ENCODE data around the gene LNPK. TPM values are rescaled to one million over a fixed set of nuclear protein-coding genes. Genes with fewer than 3 reads are reported as not detected.
"Not testable (repeated sequence)": the region's sequence is repeated elsewhere in the genome, so short reads cannot be mapped to it uniquely, and the experiment has no call there.

Gene LNPK
- total RNA-seq, 1 donor = 55.0 TPM

- Histone ChIP-seq H3K4me2 (ENCODE audit: insufficient read depth, low read length) (no peak overlapping the region), H3K27me3 (ENCODE audit: insufficient read depth, low read length) (no peaks in the 10 kb centered on the region), H2AFZ (ENCODE audit: low read length) (no peak overlapping the region), H3K4me1 (ENCODE audit: insufficient read depth, low read length) (no peaks in the 10 kb centered on the region), H3K79me2 (ENCODE audit: insufficient read depth, low read length) (no peaks in the 10 kb centered on the region), H3K9me3 (ENCODE audit: low read depth, low read length) (no peaks in the 10 kb centered on the region), H3K36me3 (ENCODE audit: insufficient read depth, low read length) (no peaks in the 10 kb centered on the region), H4K20me1 (ENCODE audit: insufficient read depth, low read length) (no peaks in the 10 kb centered on the region), H3K4me3 (ENCODE audit: insufficient read depth, low read length) (no peak overlapping the region), H3K27ac (ENCODE audit: low read depth, low read length) (no peak overlapping the region)
- no peak for DNase-seq (ENCODE audit: insufficient read length, low spot score, missing footprints)
- TF ChIP-seq CTCF (IDR thresholded peaks at IDR 0.05; ENCODE audit: extremely low read depth, low read depth, low read length) = no peak
Observed at GRCh38 chr2:175965773-175966172, 36.3 kb downstream of the LNPK start.

- H3K4me2 ChIP-seq (ENCODE audit: insufficient read depth, low read length) = no peak overlapping the region
- H3K36me3 ChIP-seq (ENCODE audit: insufficient read depth, low read length) = no peaks in the 10 kb centered on the region
- TF ChIP-seq CTCF (IDR thresholded peaks at IDR 0.05; ENCODE audit: extremely low read depth, low read depth, low read length) = no peak
- no peak overlapping the region for H3K27ac ChIP-seq (ENCODE audit: low read depth, low read length)
- H4K20me1 ChIP-seq (ENCODE audit: insufficient read depth, low read length) = no peaks in the 10 kb centered on the region
- no peaks in the 10 kb centered on the region for H3K79me2 ChIP-seq (ENCODE audit: insufficient read depth, low read length)
- DNase-seq (ENCODE audit: insufficient read length, low spot score, missing footprints) = no peak
- no peaks in the 10 kb centered on the region for H3K27me3 ChIP-seq (ENCODE audit: insufficient read depth, low read length)
- no peak overlapping the region for H3K4me3 ChIP-seq (ENCODE audit: insufficient read depth, low read length)
- no peaks in the 10 kb centered on the region for H3K9me3 ChIP-seq (ENCODE audit: low read depth, low read length)
- H3K4me1 ChIP-seq (ENCODE audit: insufficient read depth, low read length) = no peaks in the 10 kb centered on the region
- H2AFZ ChIP-seq (ENCODE audit: low read length) = no peak overlapping the region
Observed at GRCh38 chr2:175964195-175964594, 37.9 kb downstream of the LNPK start.

GRCh38 chr2:175963171-175963570 is 38.9 kb downstream of the LNPK start:
- not testable (repeated sequence) for H4K20me1 ChIP-seq (ENCODE audit: insufficient read depth, low read length); DNase-seq (ENCODE audit: insufficient read length, low spot score, missing footprints); H3K4me3 ChIP-seq (ENCODE audit: insufficient read depth, low read length); H3K27ac ChIP-seq (ENCODE audit: low read depth, low read length); H3K4me2 ChIP-seq (ENCODE audit: insufficient read depth, low read length); H3K9me3 ChIP-seq (ENCODE audit: low read depth, low read length); H3K27me3 ChIP-seq (ENCODE audit: insufficient read depth, low read length); H3K36me3 ChIP-seq (ENCODE audit: insufficient read depth, low read length); H3K4me1 ChIP-seq (ENCODE audit: insufficient read depth, low read length); H2AFZ ChIP-seq (ENCODE audit: low read length); H3K79me2 ChIP-seq (ENCODE audit: insufficient read depth, low read length)

- Histone ChIP-seq H3K27me3 (ENCODE audit: insufficient read depth, low read length) (no peaks in the 10 kb centered on the region), H4K20me1 (ENCODE audit: insufficient read depth, low read length) (no peaks in the 10 kb centered on the region), H2AFZ (ENCODE audit: low read length) (no peak overlapping the region), H3K27ac (ENCODE audit: low read depth, low read length) (no peak overlapping the region), H3K4me2 (ENCODE audit: insufficient read depth, low read length) (no peak overlapping the region), H3K79me2 (ENCODE audit: insufficient read depth, low read length) (no peaks in the 10 kb centered on the region), H3K36me3 (ENCODE audit: insufficient read depth, low read length) (peaks cover 3% of the 10 kb centered on the region), H3K4me3 (ENCODE audit: insufficient read depth, low read length) (no peak overlapping the region), H3K4me1 (ENCODE audit: insufficient read depth, low read length) (no peaks in the 10 kb centered on the region), H3K9me3 (ENCODE audit: low read depth, low read length) (no peaks in the 10 kb centered on the region)
- TF ChIP-seq CTCF (IDR thresholded peaks at IDR 0.05; ENCODE audit: extremely low read depth, low read depth, low read length) = no peak
- no peak for DNase-seq (ENCODE audit: insufficient read length, low spot score, missing footprints)
Observed at GRCh38 chr2:175957845-175958244, 44.2 kb downstream of the LNPK start.
